ENCODE data around the gene TUBGCP6. TPM values are rescaled to one million over a fixed set of nuclear protein-coding genes. Genes with fewer than 3 reads are reported as not detected.

The TUBGCP6 gene
- total RNA-seq, 1 donor from 2014 or later, result 65.9 TPM

DNA sequence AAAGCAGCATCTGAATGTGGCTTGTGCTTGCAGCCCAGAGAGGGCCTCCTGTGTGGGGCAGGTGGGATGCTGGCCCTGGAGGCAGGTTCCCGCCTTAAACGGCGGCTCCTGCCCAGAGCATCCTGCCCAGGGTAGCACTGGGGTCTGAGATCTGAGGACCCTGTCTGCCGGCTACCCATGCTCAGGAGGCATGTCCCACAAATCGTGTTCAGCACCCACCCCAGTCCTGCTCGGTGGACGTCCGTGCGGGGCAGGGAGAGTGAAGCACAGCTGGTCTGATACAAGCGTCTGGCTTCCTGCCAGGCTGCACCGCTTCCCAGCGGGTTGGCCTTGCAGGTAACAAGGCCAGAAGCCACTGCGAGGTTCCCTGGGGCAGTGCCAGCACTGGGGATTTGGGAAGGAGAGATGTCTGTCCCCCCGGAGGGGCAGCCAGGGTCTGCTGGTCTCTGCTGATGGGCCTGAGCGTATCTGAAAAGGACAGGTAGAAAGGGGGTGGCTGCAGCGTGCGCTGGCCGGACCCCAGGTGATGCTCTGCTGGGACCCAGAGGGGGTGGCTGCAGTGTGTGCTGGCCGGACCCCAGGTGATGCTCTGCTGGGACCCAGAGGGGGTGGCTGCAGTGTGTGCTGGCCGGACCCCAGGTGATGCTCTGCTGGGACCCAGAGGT, 55.5 kb downstream of the TUBGCP6 start:
- DNase-seq (ENCODE audit: low spot score in 2 of 2, unreplicated experiment in 2 of 2), result no peak
- Mint-ChIP-seq H3K36me3 (no peaks in the 10 kb centered on the region), H3K27ac (peak overlapping the region; percentile 50), H3K27me3 (ENCODE audit: low read depth) (no peaks in the 10 kb centered on the region), H3K9me3 (no peaks in the 10 kb centered on the region), H3K4me3 (peak overlapping the region; percentile 15), H3K4me1 (peaks cover 29% of the 10 kb centered on the region)
- no peak for TF ChIP-seq CTCF (IDR thresholded peaks at IDR 0.05; ENCODE audit: unreplicated experiment)

GRCh38 chr22:50188356-50188755, 56.5 kb downstream of the TUBGCP6 start:
- no peak overlapping the region for H3K4me3 Mint-ChIP-seq
- no peak for TF ChIP-seq CTCF (IDR thresholded peaks at IDR 0.05; ENCODE audit: unreplicated experiment)
- no peaks in the 10 kb centered on the region for H3K27me3 Mint-ChIP-seq (ENCODE audit: low read depth)
- peaks cover 32% of the 10 kb centered on the region for H3K4me1 Mint-ChIP-seq
- no peak for DNase-seq (ENCODE audit: low spot score in 2 of 2, unreplicated experiment in 2 of 2)
- no peaks in the 10 kb centered on the region for H3K9me3 Mint-ChIP-seq
- no peak overlapping the region for H3K27ac Mint-ChIP-seq
- H3K36me3 Mint-ChIP-seq, result no peaks in the 10 kb centered on the region

GRCh38 chr22:50186761-50187523, 57.9 kb downstream of the TUBGCP6 start:
- Mint-ChIP-seq H3K27me3 (ENCODE audit: low read depth) (no peaks in the 10 kb centered on the region), H3K36me3 (no peaks in the 10 kb centered on the region), H3K27ac (peak overlapping the region; percentile 96), H3K4me3 (peak overlapping the region; percentile 94), H3K9me3 (no peaks in the 10 kb centered on the region), H3K4me1 (peaks cover 32% of the 10 kb centered on the region)
- no peak for DNase-seq (ENCODE audit: low spot score in 2 of 2, unreplicated experiment in 2 of 2)
- TF ChIP-seq CTCF (IDR thresholded peaks at IDR 0.05; ENCODE audit: unreplicated experiment), result no peak

GRCh38 chr22:50186181-50186714, 58.6 kb downstream of the TUBGCP6 start:
- Mint-ChIP-seq H3K36me3 (no peaks in the 10 kb centered on the region), H3K4me3 (peak overlapping the region; percentile 94), H3K9me3 (no peaks in the 10 kb centered on the region), H3K4me1 (peaks cover 28% of the 10 kb centered on the region), H3K27ac (peak overlapping the region; percentile 96), H3K27me3 (ENCODE audit: low read depth) (no peaks in the 10 kb centered on the region)
- DNase-seq (ENCODE audit: low spot score in 2 of 2, unreplicated experiment in 2 of 2), result no peak
- no peak for TF ChIP-seq CTCF (IDR thresholded peaks at IDR 0.05; ENCODE audit: unreplicated experiment)

GRCh38 chr22:50185375-50186087, 59.3 kb downstream of the TUBGCP6 start, which contains the start of gene TRABD:
Gene TRABD (plus strand): TSS chr22:50185913. CDS start chr22:50193061, 7,148 bp downstream.
- DNase-seq (ENCODE audit: low spot score in 2 of 2, unreplicated experiment in 2 of 2), result peak; percentile 87 to 89
- TF ChIP-seq CTCF (IDR thresholded peaks at IDR 0.05; ENCODE audit: unreplicated experiment), result no peak
- Mint-ChIP-seq H3K27ac (peak within 1 kb of the TSS; percentile 96), H3K9me3 (no peaks in the 10 kb centered on the region), H3K27me3 (ENCODE audit: low read depth) (no peaks in the 10 kb centered on the region), H3K4me3 (peak within 1 kb of the TSS; percentile 94), H3K4me1 (peaks cover 21% of the 10 kb centered on the region), H3K36me3 (no peaks in the 10 kb centered on the region)

Data from mesothelial cell of epicardium (in vitro differentiated cells).